Lower lobe of right lung (tissue), 2 donors: Measurements from ENCODE around the gene XIRP2. TPM values are rescaled to one million over a fixed set of nuclear protein-coding genes. Genes with fewer than 3 reads are reported as not detected.

Experiments used
- ATAC-seq, 2 donors: fragments of 200-7000 bp; cut with Tn5 transposase; one replicate each; pipeline ENCODE4 v1.9.1; 2020 to 2022; ENCODE audit warnings: mild to moderate bottlenecking in 2 of 2, moderate library complexity in 2 of 2
- DNase-seq: peaks from one replicate; pipeline ENCODE4 v3.0.0-alpha.2; 2020
- H3K27ac ChIP-seq: fragments of 200-600 bp; one replicate; pipeline ENCODE4 v1.8.0; 2022
- H3K27me3 ChIP-seq: fragments of 200-600 bp; one replicate; pipeline ENCODE4 v1.8.0; 2022; ENCODE audit warnings: low read depth
- H3K36me3 ChIP-seq: fragments of 200-600 bp; one replicate; pipeline ENCODE4 v1.8.0; 2022; ENCODE audit warnings: mild to moderate bottlenecking
- H3K4me1 ChIP-seq: fragments of 200-600 bp; one replicate; pipeline ENCODE4 v1.8.0; 2022
- H3K4me3 ChIP-seq: fragments of 200-600 bp; one replicate; pipeline ENCODE4 v1.8.0; 2022; ENCODE audit warnings: mild to moderate bottlenecking
- H3K9me3 ChIP-seq: fragments of 200-600 bp; one replicate; pipeline ENCODE4 v1.8.0; 2022
- intact Hi-C: fragments of 100-400 bp; cut with DNase I; formaldehyde crosslinking; loops from one replicate; pipeline ENCODE4 v1.11.0; 2022
- total RNA-seq: library from RNA; stranded (reverse); fragmentation: NEBNext Ultra II Directional; extraction: Animal tissue kit (Norgen Biotek cat#: 25700); gene quantifications from one replicate; pipeline ENCODE4 v1.2.1, GENCODE V29; 2021
- TF ChIP-seq, protein P1 (sequence below): fragments of 200-600 bp; IDR thresholded peaks from one replicate; pipeline ENCODE4 v1.8.0; 2022; ENCODE audit warnings: antibody characterized with exemption, mild to moderate bottlenecking
- donor health status: DM: no; HTN: yes; CAD: no; lungs with severe emphysema.

XIRP2 gene
- total RNA-seq, 1 donor from 2014 or later = 0.18 TPM

GRCh38 chr2:166972002-166972401 is 83.7 kb downstream of the XIRP2 start:
- Histone ChIP-seq H3K27ac (no peak overlapping the region), H3K27me3 (no peaks in the 10 kb centered on the region), H3K4me3 (no peak overlapping the region), H3K36me3 (no peaks in the 10 kb centered on the region), H3K4me1 (no peaks in the 10 kb centered on the region), H3K9me3 (no peaks in the 10 kb centered on the region)
- TF ChIP-seq, protein P1, sequence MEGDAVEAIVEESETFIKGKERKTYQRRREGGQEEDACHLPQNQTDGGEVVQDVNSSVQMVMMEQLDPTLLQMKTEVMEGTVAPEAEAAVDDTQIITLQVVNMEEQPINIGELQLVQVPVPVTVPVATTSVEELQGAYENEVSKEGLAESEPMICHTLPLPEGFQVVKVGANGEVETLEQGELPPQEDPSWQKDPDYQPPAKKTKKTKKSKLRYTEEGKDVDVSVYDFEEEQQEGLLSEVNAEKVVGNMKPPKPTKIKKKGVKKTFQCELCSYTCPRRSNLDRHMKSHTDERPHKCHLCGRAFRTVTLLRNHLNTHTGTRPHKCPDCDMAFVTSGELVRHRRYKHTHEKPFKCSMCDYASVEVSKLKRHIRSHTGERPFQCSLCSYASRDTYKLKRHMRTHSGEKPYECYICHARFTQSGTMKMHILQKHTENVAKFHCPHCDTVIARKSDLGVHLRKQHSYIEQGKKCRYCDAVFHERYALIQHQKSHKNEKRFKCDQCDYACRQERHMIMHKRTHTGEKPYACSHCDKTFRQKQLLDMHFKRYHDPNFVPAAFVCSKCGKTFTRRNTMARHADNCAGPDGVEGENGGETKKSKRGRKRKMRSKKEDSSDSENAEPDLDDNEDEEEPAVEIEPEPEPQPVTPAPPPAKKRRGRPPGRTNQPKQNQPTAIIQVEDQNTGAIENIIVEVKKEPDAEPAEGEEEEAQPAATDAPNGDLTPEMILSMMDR = no peak
- intact Hi-C loops = no loop called here
- ATAC-seq (no peak), DNase-seq (no peak)

DNA sequence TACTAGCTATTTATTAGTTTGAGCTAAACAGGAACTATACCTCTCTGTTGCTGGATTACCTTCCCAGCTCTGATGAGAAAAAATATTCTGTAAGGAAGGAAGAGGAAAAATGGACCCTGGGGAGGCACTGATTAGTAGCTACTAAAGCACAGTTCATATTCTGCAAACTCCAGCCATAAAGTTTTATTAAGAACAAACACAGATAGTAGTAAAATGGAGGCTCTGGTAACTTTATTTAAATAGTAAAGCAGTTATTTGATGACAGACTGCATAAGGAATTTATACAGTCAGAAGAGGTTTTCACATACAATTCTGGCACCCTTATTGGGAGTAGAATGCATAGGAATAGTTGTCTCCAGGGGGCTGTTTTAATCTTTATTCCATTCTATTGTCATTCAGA is 84.1 kb downstream of the XIRP2 start:
- ATAC-seq = no peak
- intact Hi-C loops = no loop called here
- no peak overlapping the region for H3K27ac ChIP-seq
- H3K36me3 ChIP-seq = no peaks in the 10 kb centered on the region
- no peak overlapping the region for H3K4me3 ChIP-seq
- H3K9me3 ChIP-seq = no peaks in the 10 kb centered on the region
- no peaks in the 10 kb centered on the region for H3K4me1 ChIP-seq
- DNase-seq = no peak
- TF ChIP-seq, protein P1 = no peak
- no peaks in the 10 kb centered on the region for H3K27me3 ChIP-seq

DNA sequence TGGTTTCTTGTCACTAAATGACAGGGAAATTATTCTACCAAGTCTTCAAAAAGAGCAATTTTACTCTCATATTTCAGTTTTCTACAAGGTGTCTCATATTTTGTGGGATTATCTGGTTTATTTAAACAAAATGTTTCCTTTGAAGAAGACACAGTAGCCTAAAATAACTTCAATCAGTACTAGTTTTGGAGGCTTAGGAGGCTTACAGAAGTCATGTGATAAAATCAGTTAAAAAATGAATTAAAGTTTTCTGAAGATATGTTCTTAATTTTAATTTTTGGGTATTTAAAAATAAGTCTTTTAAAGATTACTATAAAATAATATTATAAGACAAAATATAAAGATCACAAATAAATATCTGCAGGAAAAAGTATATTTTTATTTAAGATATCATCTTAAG is 95.9 kb downstream of the XIRP2 start:
- H3K4me1 ChIP-seq = no peaks in the 10 kb centered on the region
- peaks cover 17% of the 10 kb centered on the region for H3K9me3 ChIP-seq
- H3K4me3 ChIP-seq = no peak overlapping the region
- H3K27ac ChIP-seq = no peak overlapping the region
- TF ChIP-seq, protein P1 = no peak
- H3K27me3 ChIP-seq = no peaks in the 10 kb centered on the region
- ATAC-seq (no peak), DNase-seq (no peak)
- H3K36me3 ChIP-seq = no peaks in the 10 kb centered on the region
- intact Hi-C loops = no loop called here

DNA sequence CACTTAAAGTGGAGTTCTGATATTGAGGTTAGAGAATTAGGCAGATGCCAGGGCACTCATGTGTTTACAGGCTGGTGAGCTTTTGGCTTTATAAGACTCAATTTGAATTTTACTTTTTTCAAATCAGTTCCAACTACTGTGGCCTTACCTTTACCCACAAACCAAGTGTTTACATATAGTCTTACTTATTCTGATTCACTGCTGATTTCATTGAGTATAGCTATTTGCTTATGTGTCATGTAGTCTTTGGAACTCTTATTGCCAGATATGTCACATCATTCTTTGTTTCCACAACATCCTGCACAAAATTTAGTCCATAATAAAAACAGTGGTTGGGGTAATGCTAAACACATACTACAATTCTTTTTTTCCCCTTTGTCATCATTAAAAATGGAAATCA is 96.5 kb downstream of the XIRP2 start:
- TF ChIP-seq, protein P1 = no peak
- Histone ChIP-seq H3K27me3 (no peaks in the 10 kb centered on the region), H3K4me3 (no peak overlapping the region), H3K36me3 (no peaks in the 10 kb centered on the region), H3K9me3 (peaks cover 14% of the 10 kb centered on the region), H3K4me1 (no peaks in the 10 kb centered on the region), H3K27ac (no peak overlapping the region)
- ATAC-seq = no peak
- DNase-seq = no peak
- intact Hi-C loops = no loop called here

DNA sequence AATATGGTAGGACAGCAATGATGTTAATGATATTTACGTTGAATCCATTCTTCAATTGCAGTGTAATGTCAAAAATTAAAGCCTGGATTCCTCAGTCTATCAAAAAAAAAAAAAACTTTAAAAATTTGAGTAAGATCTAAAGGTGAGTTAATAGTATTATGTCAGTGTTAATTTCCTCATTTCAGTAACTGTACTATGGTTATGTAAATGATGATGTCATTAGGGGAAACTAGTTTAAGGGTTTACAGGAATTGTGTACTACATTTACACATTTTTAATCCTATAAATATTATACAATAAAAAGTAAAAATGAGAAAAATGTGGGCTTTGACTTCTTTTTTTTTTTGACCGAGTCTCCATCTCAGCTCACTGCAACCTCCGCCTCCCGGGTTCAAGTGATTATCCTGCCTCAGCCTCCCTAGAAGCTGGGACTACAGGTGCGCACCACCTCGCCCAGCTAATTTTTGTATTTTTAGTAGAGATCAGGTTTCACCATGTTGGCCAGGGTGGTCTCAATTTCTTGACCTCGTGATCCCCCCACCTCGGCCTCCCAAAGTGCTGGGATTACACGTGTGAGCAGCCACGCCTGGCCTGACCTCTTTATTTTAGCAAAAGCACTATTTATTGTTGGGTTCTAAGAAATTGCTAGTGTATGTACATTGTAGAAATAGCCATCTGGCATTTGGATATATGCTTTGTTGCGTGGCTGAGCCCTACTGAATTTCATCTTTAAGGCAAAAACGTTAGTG is 106.5 kb downstream of the XIRP2 start:
- ATAC-seq (no peak), DNase-seq (no peak)
- no peaks in the 10 kb centered on the region for H3K4me1 ChIP-seq
- intact Hi-C loops = no loop called here
- H3K27me3 ChIP-seq = no peaks in the 10 kb centered on the region
- TF ChIP-seq, protein P1 = no peak
- H3K36me3 ChIP-seq = no peaks in the 10 kb centered on the region
- H3K27ac ChIP-seq = no peak overlapping the region
- no peaks in the 10 kb centered on the region for H3K9me3 ChIP-seq
- H3K4me3 ChIP-seq = no peak overlapping the region
